HepG2 (cell line): ENCODE results near the gene HMG20B. TPM values are rescaled to one million over a fixed set of nuclear protein-coding genes. Genes with fewer than 3 reads are reported as not detected.

Experiments
- ELK4 ChIP-seq: sonication (generic); formaldehyde crosslinking; IDR thresholded peaks from 2 replicates; pipeline ENCODE4 v1.9.0; 2021; ENCODE audit warnings: missing genetic modification reagents, borderline replicate concordance
- KDM2A ChIP-seq: sonication (generic); formaldehyde crosslinking; IDR thresholded peaks from 2 replicates; pipeline ENCODE4 v1.4.0; 2020; ENCODE audit warnings: low read depth, missing genetic modification reagents, borderline replicate concordance
- PHF20 ChIP-seq: sonication (generic); formaldehyde crosslinking; IDR thresholded peaks from 2 replicates; pipeline ENCODE4 v1.5.0; 2020; ENCODE audit warnings: mild to moderate bottlenecking, missing genetic modification reagents
- TEAD2 ChIP-seq: sonication (generic); formaldehyde crosslinking; IDR thresholded peaks from 2 replicates; pipeline ENCODE4 v1.9.0; 2021; ENCODE audit warnings: missing genetic modification reagents
- ZFP91 ChIP-seq: sonication (generic); formaldehyde crosslinking; IDR thresholded peaks from 2 replicates; pipeline ENCODE4 v1.9.0; 2022; ENCODE audit warnings: missing genetic modification reagents, mild to moderate bottlenecking, borderline replicate concordance
- ZNF687 ChIP-seq: sonication (generic); formaldehyde crosslinking; IDR thresholded peaks from 2 replicates; pipeline ENCODE4 v1.5.1; 2020; ENCODE audit warnings: mild to moderate bottlenecking, missing genetic modification reagents, moderate library complexity
- ZNF768 ChIP-seq: sonication (generic); formaldehyde crosslinking; IDR thresholded peaks from 2 replicates; pipeline ENCODE4 v1.4.0; 2020; ENCODE audit warnings: missing genetic modification reagents
- polyA plus RNA-seq, 8 experiments: library from polyadenylated mRNA; depleted of rRNA in 3 of 8; stranded (reverse) in 7 of 8; unstranded in 1 of 8; fragments of >200 nt; fragmentation: Illumina TruSeq in 4 of 8; extraction: Trizol in 4 of 8; gene quantifications; 2 replicates each; pipeline versions ENCODE4 v1.2.1 to v1.2.3, GENCODE V29; 2011 to 2016; ENCODE audit warnings: low read depth in 4 of 8, missing spikeins in 1 of 8, mixed read lengths in 1 of 8; ENCODE audit not compliant: insufficient read depth in 1 of 8
- total RNA-seq, 5 experiments: library from RNA; depleted of rRNA; stranded (reverse); fragments of >200 nt; fragmentation: Illumina TruSeq; extraction: Trizol; gene quantifications; 2 replicates each; pipeline ENCODE4 v1.2.3, GENCODE V29; 2016; ENCODE audit warnings: low read depth in 1 of 5
- TF ChIP-seq, protein P1 (sequence below): sonication (generic); formaldehyde crosslinking; IDR thresholded peaks from 2 replicates; pipeline ENCODE4 v1.5.1; 2020; ENCODE audit warnings: missing genetic modification reagents, mild to moderate bottlenecking, borderline replicate concordance

Gene HMG20B
- total and polyA plus RNA-seq, 2 of the 13 experiments (the other 11 are each of a cell fraction or from before 2014, with no cell fraction given) = 23.9 to 29.2 TPM

GRCh38 chr19:3603121-3603811 is 30.5 kb downstream of the HMG20B start (continued):
- TF ChIP-seq ZNF687 (CRISPR knock-in tag) = peak; percentile 36; the same call in 1 of the 2 replicates
- TF ChIP-seq ELK4 = no peak
- TF ChIP-seq KDM2A (CRISPR knock-in tag) = 0 out of 2 replicates have a peak, but pooled peaks have one; percentile 15
- TF ChIP-seq ZFP91 (CRISPR knock-in tag) = peak; percentile 29; the same call in 1 of the 2 replicates
- no peak for TF ChIP-seq TEAD2 (CRISPR knock-in tag)
- TF ChIP-seq PHF20 (CRISPR knock-in tag) = no peak
- TF ChIP-seq, protein P1, sequence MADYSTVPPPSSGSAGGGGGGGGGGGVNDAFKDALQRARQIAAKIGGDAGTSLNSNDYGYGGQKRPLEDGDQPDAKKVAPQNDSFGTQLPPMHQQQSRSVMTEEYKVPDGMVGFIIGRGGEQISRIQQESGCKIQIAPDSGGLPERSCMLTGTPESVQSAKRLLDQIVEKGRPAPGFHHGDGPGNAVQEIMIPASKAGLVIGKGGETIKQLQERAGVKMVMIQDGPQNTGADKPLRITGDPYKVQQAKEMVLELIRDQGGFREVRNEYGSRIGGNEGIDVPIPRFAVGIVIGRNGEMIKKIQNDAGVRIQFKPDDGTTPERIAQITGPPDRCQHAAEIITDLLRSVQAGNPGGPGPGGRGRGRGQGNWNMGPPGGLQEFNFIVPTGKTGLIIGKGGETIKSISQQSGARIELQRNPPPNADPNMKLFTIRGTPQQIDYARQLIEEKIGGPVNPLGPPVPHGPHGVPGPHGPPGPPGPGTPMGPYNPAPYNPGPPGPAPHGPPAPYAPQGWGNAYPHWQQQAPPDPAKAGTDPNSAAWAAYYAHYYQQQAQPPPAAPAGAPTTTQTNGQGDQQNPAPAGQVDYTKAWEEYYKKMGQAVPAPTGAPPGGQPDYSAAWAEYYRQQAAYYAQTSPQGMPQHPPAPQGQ = no peak
- TF ChIP-seq ZNF768 (CRISPR knock-in tag) = 0 out of 2 replicates have a peak, but pooled peaks have one; percentile 25
